Calu3 (cell line): Measurements from ENCODE around the gene POMT2. TPM values are rescaled to one million over a fixed set of nuclear protein-coding genes. Genes with fewer than 3 reads are reported as not detected.

Source experiments
- BruUV-seq: library from RNA; stranded (reverse); fragments of 400-500 nt; replicated peaks from 2 replicates; lab custom pipeline; 2021; lab: Mats Ljungman, UMichigan
- CTCF ChIA-PET: fragments of 300-600 bp; sonication (Branson Sonifier 250); formaldehyde crosslinking; loops from one replicate; lab custom pipeline; 2022; ENCODE audit warnings: antibody characterized with exemption; lab: Charles Lee
- DNase-seq: peaks from one replicate; pipeline ENCODE4 v3.0.0; 2022
- H3K27ac Mint-ChIP-seq: one replicate; pipeline ENCODE4 v1.8.0; 2022; ENCODE audit warnings: mixed read lengths; ENCODE audit not compliant: unreplicated experiment
- H3K27me3 Mint-ChIP-seq: one replicate; pipeline ENCODE4 v1.8.0; 2022; ENCODE audit warnings: mixed read lengths; ENCODE audit not compliant: unreplicated experiment
- H3K36me3 Mint-ChIP-seq: one replicate; pipeline ENCODE4 v1.8.0; 2022; ENCODE audit warnings: mild to moderate bottlenecking, moderate library complexity, mixed read lengths; ENCODE audit not compliant: insufficient read depth, unreplicated experiment
- H3K4me1 Mint-ChIP-seq: one replicate; pipeline ENCODE4 v1.8.0; 2022; ENCODE audit warnings: mild to moderate bottlenecking, low read depth, mixed read lengths; ENCODE audit not compliant: unreplicated experiment
- H3K4me3 Mint-ChIP-seq: one replicate; pipeline ENCODE4 v1.8.0; 2022; ENCODE audit warnings: mild to moderate bottlenecking, low read depth, moderate library complexity, mixed read lengths; ENCODE audit not compliant: unreplicated experiment
- H3K9me3 Mint-ChIP-seq: one replicate; pipeline ENCODE4 v1.8.0; 2022; ENCODE audit warnings: low read depth, mixed read lengths; ENCODE audit not compliant: unreplicated experiment
- CTCF ChIP-seq: fragments of 200-600 bp; IDR thresholded peaks from one replicate; pipeline ENCODE4 v1.8.0; 2022; ENCODE audit warnings: antibody characterized with exemption; ENCODE audit not compliant: unreplicated experiment
- intact Hi-C: fragments of 100-400 bp; cut with micrococcal nuclease; formaldehyde crosslinking; loops from one replicate; pipeline ENCODE4 v1.10.0; 2022; ENCODE audit not compliant: unreplicated experiment
- total RNA-seq: library from RNA; stranded (reverse); gene quantifications from 2 replicates; pipeline ENCODE4 v1.2.3, GENCODE V29; 2022

POMT2 gene
- total RNA-seq, 1 experiment from 2014 or later = 21.7 TPM

- Mint-ChIP-seq H3K9me3 (no peaks in the 10 kb centered on the region), H3K4me1 (peaks cover 36% of the 10 kb centered on the region), H3K27ac (peak overlapping the region; percentile 94), H3K36me3 (peaks cover 6% of the 10 kb centered on the region), H3K4me3 (no peak overlapping the region), H3K27me3 (no peaks in the 10 kb centered on the region)
- BruUV-seq = no TSS peak
- intact Hi-C loops = loop anchor here (1.0 to 5.0 kb wide), 3 partner anchors 13 to 249 kb away; no protein-coding TSS in a partner anchor
- CTCF ChIA-PET = interaction anchor here (1.0 to 5.2 kb wide), 2 partner anchors 12 to 152 kb away, joined by 4 to 94 read pairs; no protein-coding TSS in a partner anchor
- DNase-seq = peak; percentile 31
- TF ChIP-seq CTCF = no peak
Observed at GRCh38 chr14:77302926-77303325, 17.8 kb downstream of the POMT2 start.

GRCh38 chr14:77301103-77301502 lies 19.6 kb downstream of the POMT2 start:
- H3K4me1 Mint-ChIP-seq = peaks cover 25% of the 10 kb centered on the region
- CTCF ChIA-PET = interaction anchor here (0.9 to 5.2 kb wide), 5 partner anchors 10 to 119 kb away, joined by 3 to 94 read pairs (median 4); partner anchors contain the start of genes GSTZ1, POMT2 and TMEM63C
- peak; percentile 80 for DNase-seq
- H3K27me3 Mint-ChIP-seq = no peaks in the 10 kb centered on the region
- H3K36me3 Mint-ChIP-seq = peaks cover 6% of the 10 kb centered on the region
- peak; percentile 86 for TF ChIP-seq CTCF
- H3K4me3 Mint-ChIP-seq = no peak overlapping the region
- H3K27ac Mint-ChIP-seq = no peak overlapping the region
- H3K9me3 Mint-ChIP-seq = no peaks in the 10 kb centered on the region
- intact Hi-C loops = loop anchor here (5.0 kb wide), 1 partner anchor 251 kb away; no protein-coding TSS in a partner anchor
- BruUV-seq = no TSS peak

GRCh38 chr14:77299771-77300170 lies 20.9 kb downstream of the POMT2 start:
- intact Hi-C loops = loop anchor here (5.0 kb wide), 1 partner anchor 253 kb away; no protein-coding TSS in a partner anchor
- Mint-ChIP-seq H3K9me3 (no peaks in the 10 kb centered on the region), H3K27ac (no peak overlapping the region), H3K4me1 (peaks cover 20% of the 10 kb centered on the region), H3K4me3 (no peak overlapping the region), H3K36me3 (peaks cover 6% of the 10 kb centered on the region), H3K27me3 (no peaks in the 10 kb centered on the region)
- no peak for TF ChIP-seq CTCF
- no TSS peak for BruUV-seq
- no peak for DNase-seq
- CTCF ChIA-PET = interaction anchor here (5.2 kb wide), 1 partner anchor 16 kb away, joined by 94 read pairs; no protein-coding TSS in a partner anchor

GRCh38 chr14:77296906-77297305 lies 23.8 kb downstream of the POMT2 start:
- no peaks in the 10 kb centered on the region for H3K27me3 Mint-ChIP-seq
- no peaks in the 10 kb centered on the region for H3K36me3 Mint-ChIP-seq
- CTCF ChIA-PET = no interaction called here
- no peak overlapping the region for H3K4me3 Mint-ChIP-seq
- TF ChIP-seq CTCF = no peak
- BruUV-seq = no TSS peak
- no peaks in the 10 kb centered on the region for H3K4me1 Mint-ChIP-seq
- intact Hi-C loops = no loop called here
- DNase-seq = no peak
- no peaks in the 10 kb centered on the region for H3K9me3 Mint-ChIP-seq
- no peak overlapping the region for H3K27ac Mint-ChIP-seq
